Stimulated activated CD8-positive, alpha-beta memory T cell treated with anti-CD3 and anti-CD28 coated beads, Interleukin-4, amount 100 ng/mL, for 4 hours (primary cell): Measurements from ENCODE around the gene ATRN.
"Not testable (repeated sequence)": the region's sequence is repeated elsewhere in the genome, so short reads cannot be mapped to it uniquely, and the experiment has no call there.

Experiments used
- DNase-seq, 2 donors: peaks; one replicate each; pipeline ENCODE4 v3.0.0-alpha.2; 2020; ENCODE audit warnings: low read depth in 2 of 2, low spot score in 1 of 2

Gene ATRN

DNA sequence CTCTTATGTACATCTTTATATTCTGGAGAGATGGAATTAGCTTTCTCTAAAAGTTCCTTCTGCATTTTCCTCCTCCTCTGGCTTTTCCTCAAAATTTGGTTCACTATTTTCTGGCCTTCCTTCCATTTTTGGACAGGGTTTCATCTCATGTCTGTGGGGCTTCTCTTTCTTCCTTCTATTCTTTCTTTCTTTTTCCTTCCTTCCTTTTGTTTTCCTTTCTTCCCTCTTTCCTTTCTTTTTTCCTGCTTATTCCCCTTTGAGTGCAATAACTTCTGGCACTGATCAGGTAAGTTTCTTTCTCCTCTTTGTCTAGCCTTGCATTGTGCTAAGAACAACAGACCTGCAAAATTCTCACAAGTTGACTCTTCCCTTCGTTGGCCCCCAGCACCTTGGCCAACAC lies 5.5 kb upstream of the ATRN start:
- DNase-seq, result no peak

DNA sequence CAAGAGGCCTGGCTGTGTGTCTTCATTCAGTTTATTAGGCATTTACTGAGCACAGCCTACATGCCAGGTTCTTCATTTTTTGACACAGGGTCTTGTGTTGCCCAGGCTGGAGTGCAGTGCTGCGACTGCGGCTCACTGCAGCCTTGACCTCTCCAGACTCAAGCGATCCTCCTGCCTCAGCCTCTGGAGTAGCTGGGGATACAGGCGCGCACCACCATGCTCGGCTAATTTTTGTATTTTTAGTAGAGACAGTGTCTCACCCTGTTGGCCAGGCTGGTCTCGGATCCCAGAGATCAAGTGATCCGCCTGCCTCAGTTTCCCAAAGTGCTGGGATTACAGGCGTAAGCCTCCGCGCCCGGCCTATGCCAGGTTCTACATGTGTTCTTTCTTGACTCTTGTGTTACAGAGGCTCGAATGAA lies 601 bp upstream of the ATRN start:
- DNase-seq, result no peak

DNA sequence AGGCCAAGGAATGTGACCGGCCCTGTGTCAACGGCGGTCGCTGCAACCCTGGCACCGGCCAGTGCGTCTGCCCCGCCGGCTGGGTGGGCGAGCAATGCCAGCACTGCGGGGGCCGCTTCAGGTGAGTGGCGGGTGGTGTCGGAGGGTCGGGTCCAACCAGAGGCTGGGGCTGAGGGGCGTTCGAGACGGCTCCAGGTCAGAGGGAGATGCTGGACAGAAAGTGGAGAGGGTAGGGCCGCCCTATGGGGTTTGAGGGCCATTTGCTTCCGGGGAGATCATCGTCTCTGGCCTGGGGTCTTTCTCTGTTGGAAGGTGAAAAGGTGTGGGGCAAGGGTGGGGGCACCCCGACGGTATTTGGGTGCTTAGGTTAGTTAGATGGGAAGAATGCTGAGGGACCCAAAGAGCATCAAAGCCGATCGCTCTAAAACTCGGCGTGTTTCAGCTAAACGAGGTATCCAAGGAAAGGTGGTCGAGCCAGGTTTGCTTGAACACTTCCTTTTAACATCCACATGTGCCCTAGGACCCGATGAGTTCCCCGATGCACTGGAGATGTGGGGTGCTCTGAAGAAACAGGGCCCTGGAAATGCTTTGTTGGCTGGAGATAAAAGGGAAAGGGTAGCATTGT lies 691 bp downstream of the ATRN start:
- DNase-seq, result no peak

DNA sequence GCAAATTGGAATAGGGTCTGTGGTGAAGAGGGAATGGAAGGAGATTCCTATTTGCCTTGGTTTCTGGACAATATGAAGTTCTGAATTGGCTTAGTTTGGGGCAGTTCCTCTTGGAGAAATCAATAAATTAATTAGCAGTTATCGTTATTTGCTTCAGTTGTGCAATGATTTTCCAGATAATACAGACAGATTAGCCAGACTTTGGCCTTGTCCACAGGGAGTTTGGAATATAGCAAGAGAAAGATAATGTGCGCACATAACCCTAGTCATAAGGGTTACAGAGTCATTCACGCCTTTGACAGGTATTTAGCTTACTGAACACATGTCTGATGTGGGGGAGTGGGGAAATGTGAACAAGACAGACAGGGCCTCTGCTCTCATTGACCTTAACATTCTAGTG lies 1.3 kb downstream of the ATRN start:
- no peak for DNase-seq

DNA sequence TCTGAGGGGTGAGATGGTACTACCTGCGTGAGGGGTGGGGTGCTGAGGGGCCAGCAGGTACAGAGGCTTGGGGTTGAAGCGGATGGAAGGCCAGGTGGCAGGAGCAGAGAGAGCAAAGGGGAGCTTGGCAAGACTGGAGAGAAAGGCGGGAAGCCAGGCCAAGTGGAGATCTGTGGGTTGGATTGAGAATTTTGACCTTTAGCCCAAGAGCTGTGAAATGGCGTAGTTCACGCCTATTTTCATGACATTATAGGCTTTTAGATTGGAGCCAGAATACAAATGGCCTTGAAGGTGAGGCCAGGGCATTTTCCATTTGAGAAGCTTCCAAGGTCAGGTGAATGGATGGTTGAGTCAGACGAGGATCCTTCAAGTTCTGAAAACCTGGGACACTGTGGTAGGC lies 2.5 kb downstream of the ATRN start:
- DNase-seq, result no peak

DNA sequence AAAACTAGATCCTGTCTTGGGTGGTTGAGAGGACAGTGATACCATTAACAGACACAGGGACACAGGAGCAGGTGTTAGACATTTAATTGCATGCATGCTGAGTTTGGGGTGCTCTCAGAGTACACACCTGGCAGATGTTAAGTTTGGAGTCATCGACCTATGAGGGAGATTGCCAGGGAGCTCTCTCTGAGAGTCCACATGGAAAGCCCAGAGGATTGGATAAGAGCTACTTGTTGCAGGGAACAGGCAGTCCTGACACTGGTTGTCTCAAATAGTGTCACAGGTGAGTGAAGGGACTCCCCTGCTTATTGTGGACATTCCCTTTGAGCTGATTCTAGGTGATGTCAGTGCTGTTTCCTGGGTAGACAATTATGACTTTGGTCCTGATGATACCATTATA lies 3.1 kb downstream of the ATRN start:
- no peak for DNase-seq

DNA sequence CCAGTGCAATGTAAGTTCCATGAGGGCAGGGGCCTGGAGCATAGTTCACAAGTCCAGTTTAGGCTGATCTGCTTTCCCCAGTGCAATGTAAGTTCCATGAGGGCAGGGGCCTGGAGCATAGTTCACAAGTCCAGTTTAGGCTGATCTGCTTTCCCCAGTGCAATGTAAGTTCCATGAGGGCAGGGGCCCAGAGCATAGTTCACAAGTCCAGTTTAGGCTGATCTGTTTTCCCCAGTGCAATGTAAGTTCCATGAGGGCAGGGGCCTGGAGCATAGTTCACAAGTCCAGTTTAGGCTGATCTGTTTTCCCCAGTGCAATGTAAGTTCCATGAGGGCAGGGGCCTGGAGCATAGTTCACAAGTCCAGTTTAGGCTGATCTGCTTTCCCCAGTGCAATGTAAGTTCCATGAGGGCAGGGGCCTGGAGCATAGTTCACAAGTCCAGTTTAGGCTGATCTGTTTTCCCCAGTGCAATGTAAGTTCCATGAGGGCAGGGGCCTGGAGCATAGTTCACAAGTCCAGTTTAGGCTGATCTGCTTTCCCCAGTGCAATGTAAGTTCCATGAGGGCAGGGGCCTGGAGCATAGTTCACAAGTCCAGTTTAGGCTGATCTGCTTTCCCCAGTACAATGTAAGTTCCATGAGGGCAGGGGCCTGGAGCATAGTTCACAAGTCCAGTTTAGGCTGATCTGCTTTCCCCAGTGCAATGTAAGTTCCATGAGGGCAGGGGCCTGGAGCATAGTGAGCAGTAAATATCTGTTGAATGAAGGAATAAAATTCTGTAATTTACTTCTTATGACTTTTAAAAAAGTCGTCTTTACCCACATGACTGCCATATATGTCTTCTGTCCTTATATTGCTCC lies 6.4 kb downstream of the ATRN start:
- not testable (repeated sequence) for DNase-seq

DNA sequence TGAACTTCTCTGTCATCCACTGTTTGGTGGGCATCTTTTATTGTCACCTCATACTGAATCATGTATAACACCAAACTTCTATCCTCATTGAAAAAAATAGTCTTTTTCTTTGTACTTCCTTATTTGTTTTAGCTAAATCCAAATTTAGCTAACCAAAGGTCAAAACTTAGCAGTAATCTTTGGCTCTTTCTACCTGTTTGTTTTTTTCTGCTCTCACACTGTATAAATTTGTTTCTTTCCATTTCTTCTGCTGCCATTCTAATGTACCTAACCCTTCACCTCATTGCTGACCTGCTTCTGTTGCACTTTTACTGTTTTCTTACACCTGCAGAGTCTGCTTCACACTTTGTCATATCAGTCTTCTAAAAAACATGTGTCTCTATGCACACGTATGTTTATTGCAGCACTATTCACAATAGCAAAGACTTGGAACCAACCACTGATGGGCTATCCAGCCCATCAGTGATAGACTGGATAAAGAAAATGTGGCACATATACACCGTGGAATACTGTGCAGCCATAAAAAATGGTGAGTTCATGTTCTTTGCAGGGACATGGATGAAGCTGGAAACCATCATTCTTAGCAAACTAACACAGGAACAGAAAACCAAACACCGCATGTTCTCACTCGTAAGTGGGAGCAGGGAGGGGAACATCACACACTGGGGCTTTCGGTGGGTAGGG lies 7.2 kb downstream of the ATRN start:
- no peak for DNase-seq

DNA sequence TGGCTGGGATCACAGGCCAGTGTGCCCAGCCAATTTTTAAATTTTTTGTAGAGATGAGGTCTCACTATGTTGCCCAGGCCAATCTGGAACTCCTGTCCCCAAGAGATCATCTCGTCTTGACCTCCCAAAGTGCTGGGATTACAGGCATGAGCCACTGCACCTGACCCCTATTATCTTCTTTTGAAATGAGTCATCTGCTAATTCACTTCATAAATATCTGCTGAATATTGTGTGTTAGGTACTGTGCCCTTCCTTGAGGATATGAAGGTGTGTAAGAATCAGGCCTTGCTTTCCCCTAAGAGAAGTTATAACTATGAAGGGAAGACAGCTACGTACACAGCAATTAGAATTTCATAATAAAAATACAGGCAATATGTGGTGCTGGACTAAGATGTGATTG lies 8.2 kb downstream of the ATRN start:
- no peak for DNase-seq

DNA sequence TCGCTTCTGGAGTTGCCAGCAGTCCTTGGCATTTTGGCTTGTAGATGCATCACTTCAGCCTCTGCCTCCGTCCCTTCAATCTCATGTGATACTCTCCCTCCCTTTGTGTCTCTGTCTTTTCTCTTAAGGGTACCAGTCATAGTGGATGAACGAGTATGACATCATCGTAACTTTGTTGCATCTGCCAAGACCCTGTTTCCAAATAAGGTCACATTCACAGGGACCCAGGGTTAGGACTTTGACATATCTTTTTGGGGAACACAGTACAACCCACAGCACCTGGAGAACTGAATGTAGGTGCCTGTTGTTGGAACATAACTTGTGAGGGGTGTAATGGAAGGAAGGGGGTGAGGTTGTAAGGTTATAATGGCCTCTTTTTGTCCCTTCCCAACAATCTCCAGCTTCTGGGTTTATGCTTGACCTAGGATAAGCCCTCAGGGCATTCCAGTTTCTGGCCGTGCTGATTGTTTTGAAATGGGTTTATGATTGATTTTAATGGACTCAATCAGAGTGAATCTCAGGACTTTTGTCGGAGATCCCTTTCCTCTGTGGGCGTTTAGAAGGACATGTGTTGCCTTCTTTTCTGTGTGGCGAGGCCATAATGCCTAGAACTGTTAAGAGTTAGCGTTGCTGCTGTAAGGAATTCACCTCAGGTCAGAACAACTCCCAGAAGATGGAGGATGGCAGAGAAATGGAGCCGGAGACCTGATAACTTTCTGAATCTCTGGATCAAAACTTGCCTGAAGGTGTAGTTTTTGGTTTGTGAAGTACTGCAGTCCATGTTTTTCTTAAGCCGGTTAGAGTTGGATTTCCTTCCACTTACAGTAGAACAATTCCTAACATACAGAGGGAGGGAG lies 9.2 kb downstream of the ATRN start:
- DNase-seq, result no peak

DNA sequence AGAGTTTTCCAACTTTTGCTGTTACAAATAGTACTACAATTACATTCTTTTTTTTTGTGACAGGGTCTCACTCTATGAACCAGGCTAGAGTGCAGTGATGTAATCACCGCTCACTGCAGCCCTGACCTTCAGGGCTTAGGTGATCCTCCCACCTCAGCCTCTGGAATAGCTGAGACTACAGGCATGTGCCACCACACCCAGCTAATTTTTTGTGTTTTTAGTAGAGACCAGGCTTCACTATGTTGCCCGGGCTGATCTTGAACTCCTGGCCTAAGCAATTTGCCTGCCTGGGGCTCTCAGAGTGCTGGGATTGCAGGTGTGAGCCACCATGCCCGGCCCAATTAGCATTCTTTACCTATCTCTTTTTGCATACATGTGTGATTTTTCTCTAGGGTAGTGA lies 12.5 kb downstream of the ATRN start:
- DNase-seq, result no peak

DNA sequence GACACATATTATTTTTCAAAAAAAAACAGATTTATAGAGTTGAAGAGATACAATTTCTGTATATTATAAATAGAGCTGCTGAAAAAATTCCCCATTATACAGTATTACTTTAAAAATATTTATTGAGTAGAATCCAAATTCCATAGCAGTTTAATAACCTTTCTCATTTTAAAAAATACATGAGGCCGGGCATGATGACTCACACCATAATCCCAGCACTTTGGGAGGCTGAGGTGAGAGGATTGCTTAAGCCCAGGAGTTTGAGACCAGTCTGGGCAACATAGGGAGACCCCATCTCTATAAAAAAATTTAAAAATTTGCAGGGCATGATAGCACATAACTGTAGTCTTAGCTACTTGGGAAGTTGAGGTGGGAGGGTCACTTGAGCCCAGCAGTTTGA lies 13.0 kb downstream of the ATRN start:
- no peak for DNase-seq

DNA sequence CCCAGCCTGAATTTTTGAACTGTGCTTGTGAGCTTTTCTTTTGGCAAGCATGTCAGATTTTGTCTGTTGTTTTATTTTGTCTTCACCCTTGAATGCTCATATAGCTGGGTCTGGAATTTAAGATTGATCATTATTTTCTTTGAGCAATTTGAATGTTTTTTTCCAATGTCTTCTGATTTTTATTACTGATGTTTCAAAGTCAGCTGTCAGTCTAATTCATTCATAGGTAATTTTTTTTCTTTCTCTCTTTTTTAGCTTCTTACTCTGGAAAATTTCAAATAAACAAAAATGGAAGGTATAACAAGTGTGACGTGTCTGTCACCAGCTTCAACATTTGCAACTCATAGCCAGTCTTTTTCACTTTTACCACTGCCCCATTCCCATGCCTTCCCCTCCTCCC lies 15.1 kb downstream of the ATRN start:
- no peak for DNase-seq

DNA sequence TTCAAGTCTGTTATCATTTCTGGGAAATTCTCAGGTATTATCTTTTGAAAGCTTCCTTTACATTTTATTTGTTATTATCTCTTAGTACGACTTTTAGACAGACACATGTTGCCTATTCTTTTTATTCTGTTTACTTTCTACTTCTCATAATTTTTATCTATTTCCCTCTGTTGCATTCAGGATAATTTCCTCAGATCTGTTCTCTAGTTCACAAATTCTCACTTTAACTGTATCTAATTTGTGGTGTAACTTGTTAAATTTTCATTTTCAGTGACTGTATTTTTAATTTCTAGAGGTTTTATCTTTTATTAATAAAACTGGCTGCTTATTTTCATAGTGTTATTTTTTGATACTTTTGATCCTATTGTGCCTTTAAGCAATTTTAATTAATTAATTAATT lies 16.0 kb downstream of the ATRN start:
- no peak for DNase-seq

DNA sequence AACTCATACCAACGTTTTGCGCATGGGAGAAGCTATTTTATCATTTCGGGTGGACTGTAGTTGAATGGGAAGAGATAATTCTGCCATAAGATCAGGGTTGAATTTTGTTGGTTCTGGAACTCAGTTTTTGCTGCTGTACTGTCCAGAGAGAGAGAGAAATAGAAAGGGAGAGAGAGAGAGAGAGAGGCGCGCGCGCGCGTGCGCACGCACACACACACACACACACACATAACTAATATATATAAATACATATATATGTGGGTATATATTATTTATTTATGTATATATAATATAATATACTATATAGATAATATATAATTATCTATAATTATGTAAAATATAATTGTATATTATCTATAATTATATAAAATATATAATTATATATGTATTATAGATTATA lies 21.9 kb downstream of the ATRN start:
- DNase-seq, result no peak

DNA sequence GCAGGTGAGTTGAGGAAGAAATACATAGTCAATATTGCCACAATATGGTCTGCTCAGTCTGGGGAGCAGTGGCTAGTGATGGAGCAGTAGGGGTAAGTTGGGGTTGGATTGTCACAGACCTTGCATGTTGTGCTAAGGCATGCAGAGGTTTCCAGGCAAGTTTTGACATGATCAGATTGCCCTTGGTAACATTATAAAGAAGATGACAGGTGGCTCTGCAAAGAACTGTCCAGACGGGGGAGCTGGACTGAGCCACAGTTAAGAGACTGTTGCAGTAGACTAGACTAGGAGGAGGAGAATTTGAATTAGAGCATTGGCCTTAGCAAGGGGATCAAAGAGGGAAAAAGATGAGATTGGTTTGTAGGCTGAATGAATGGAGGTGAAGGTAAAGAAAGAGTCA lies 23.4 kb downstream of the ATRN start:
- no peak for DNase-seq

DNA sequence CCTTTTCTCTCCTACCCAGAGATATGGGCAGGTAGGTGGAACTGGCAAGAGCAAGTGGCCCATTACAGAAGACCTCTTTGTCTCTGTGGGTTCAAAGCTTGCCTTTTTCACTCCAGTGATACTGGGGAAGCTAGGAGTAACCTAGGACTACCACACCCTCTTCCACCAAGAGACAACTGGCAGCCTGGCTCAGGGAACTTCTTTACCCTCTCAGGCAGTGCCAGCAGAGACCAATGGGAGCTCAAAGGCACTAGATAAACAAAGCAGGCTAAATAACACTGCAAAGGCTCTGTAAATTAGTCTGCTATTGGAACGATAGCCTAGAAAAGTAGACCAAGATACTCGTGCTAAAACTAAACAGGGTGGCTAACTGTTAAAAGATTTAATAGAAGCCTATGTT lies 32.1 kb downstream of the ATRN start:
- no peak for DNase-seq

DNA sequence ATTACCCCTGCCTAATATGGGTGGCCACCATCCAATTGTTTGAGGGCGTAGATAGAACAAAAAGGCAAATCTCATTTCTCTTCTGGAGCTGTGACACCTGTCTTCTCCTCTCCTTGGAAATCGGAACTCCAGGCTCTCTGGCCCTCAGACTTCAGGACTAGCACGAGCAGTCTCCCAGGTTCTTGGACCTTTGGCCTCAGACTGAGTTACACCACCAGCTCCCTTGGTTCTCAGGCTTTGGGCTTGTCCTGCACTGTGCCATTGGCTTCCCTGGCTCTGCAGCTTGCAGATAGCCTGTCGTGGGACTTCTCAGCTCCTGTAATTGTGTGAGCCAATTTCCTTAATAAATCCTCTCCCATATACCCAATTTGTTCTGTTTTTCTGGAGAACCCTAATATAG lies 34.3 kb downstream of the ATRN start:
- DNase-seq, result no peak

DNA sequence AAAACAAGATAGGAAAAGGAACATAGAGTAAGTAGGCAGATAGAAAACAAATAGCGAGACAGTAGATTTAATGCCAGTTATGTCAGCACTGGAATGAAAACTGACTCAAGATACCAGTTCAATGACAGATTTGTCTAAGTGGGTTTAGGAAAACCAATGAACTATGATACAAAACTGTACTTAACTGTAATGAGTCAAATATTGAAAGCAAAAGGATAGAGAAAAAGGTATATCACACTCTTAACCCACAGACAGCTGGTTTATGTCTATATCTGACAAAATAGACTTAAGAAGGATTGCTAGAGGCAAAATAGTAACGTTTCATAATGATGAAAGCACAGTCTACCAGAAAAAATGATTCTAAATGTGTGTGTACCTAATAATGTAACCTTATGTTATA lies 38.2 kb downstream of the ATRN start:
- no peak for DNase-seq

DNA sequence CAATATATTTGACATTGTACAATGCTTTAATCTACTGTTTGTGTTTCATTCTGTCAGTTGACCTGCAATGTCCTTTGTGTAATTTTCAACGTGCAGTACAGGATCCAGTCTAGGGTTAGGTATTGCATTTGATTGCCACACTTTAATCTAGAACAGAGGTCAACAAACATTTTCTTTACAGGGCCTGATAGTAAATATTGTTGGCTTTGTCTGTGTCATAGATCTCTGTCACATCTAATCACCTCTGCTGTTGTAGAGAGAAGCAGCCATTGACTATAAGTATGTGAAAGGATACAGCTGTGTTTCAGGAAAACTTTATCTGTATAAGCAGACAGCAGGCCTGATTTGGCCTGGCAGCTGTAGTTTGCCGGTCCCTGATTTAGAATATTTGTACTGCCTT lies 39.3 kb downstream of the ATRN start:
- no peak for DNase-seq

DNA sequence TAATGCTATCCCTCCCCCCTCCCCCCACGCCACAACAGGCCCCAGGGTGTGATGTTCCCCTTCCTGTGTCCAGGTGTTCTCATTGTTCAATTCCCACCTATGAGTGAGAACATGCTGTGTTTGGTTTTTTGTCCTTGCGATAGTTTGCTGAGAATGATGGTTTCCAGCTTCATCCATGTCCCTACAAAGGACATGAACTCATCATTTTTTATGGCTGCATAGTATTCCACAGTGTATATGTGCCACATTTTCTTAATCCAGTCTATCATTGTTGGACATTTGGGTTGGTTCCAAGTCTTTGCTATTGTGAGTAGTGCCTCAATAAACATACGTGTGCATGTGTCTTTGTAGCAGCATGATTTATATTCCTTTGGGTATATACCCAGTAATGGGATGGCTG lies 41.4 kb downstream of the ATRN start:
- DNase-seq, result not testable (repeated sequence)
